Measurements from ENCODE around the gene BRI3.

GRCh38 chr7:98283887-98284222 lies 2.4 kb downstream of the BRI3 start:
- TF ChIP-seq CTCF (IDR thresholded peaks at IDR 0.05), result no peak
- TF ChIP-seq POLR2A (IDR thresholded peaks at IDR 0.05), result no peak
